Naive thymus-derived CD4-positive, alpha-beta T cell (primary cell): Measurements from ENCODE around the gene CETP. TPM values are rescaled to one million over a fixed set of nuclear protein-coding genes. Genes with fewer than 3 reads are reported as not detected.

ENCODE experiments used
- ATAC-seq: fragments of 150-1000 bp; cut with Tn5 transposase; 2 replicates; pipeline ENCODE4 v1.10.0; 2021; ENCODE audit warnings: mild to moderate bottlenecking, moderate library complexity
- CTCF ChIA-PET: fragments of 350-600 bp; sonication (Branson Sonifier 250); formaldehyde crosslinking; loops from one replicate; lab custom pipeline; 2021; ENCODE audit warnings: antibody characterized with exemption; lab: Charles Lee
- POLR2A ChIA-PET: fragments of 350-600 bp; sonication (Branson Sonifier 250); formaldehyde crosslinking; loops from one replicate; lab custom pipeline; 2021; ENCODE audit warnings: antibody characterized with exemption, inconsistent platforms; lab: Charles Lee
- DNase-seq, 9 donors: peaks; one replicate each; pipeline versions ENCODE4 v3.0.0 to v3.0.0-alpha.2; 2020 to 2022; ENCODE audit warnings: mixed read lengths in 1 of 9
- H3K27ac ChIP-seq: one replicate; pipeline ENCODE4 v1.7.0; 2013; ENCODE audit warnings: mild to moderate bottlenecking, low read depth, low read length, moderate library complexity
- H3K27me3 ChIP-seq, 2 donors: one replicate each; pipeline ENCODE4 v1.7.0; 2013; ENCODE audit warnings: low read length in 2 of 2, mild to moderate bottlenecking in 2 of 2, moderate library complexity in 2 of 2; ENCODE audit not compliant: control insufficient read depth in 2 of 2, insufficient read depth in 2 of 2
- H3K36me3 ChIP-seq, 3 experiments: 1 replicate in 2 of 3; 2 replicates in 1 of 3; pipeline ENCODE4 v1.7.0; 2013; ENCODE audit warnings: low read length in 3 of 3, mild to moderate bottlenecking in 3 of 3, moderate library complexity in 1 of 3; ENCODE audit not compliant: insufficient read depth in 3 of 3, control insufficient read depth in 2 of 3
- H3K4me1 ChIP-seq, 2 donors: one replicate each; pipeline ENCODE4 v1.7.0; 2013; ENCODE audit warnings: low read length in 2 of 2, mild to moderate bottlenecking in 2 of 2, moderate library complexity in 1 of 2; ENCODE audit not compliant: control insufficient read depth in 2 of 2, insufficient read depth in 2 of 2
- H3K4me3 ChIP-seq: 2 replicates; pipeline ENCODE4 v1.7.0; 2013; ENCODE audit warnings: mild to moderate bottlenecking, low read length
- H3K9me3 ChIP-seq, 3 experiments: 1 replicate in 2 of 3; 2 replicates in 1 of 3; pipeline ENCODE4 v1.7.0; 2013; ENCODE audit warnings: low read length in 3 of 3; ENCODE audit not compliant: control insufficient read depth in 2 of 3
- H3K27ac Mint-ChIP-seq, 9 donors: one replicate each; pipeline ENCODE4 v1.8.0; 2020 to 2022; ENCODE audit warnings: mixed read lengths in 9 of 9, mild to moderate bottlenecking in 8 of 9, moderate library complexity in 5 of 9, inconsistent platforms in 2 of 9
- H3K27me3 Mint-ChIP-seq, 5 donors: one replicate each; pipeline ENCODE4 v1.8.0; 2021 to 2022; ENCODE audit warnings: mixed read lengths in 5 of 5, mild to moderate bottlenecking in 1 of 5
- H3K36me3 Mint-ChIP-seq, 5 donors: one replicate each; pipeline ENCODE4 v1.8.0; 2020 to 2022; ENCODE audit warnings: mixed read lengths in 5 of 5, mild to moderate bottlenecking in 3 of 5, inconsistent platforms in 1 of 5
- H3K4me1 Mint-ChIP-seq, 7 donors: one replicate each; pipeline ENCODE4 v1.8.0; 2020 to 2022; ENCODE audit warnings: mixed read lengths in 7 of 7, mild to moderate bottlenecking in 3 of 7, inconsistent platforms in 1 of 7
- H3K4me3 Mint-ChIP-seq, 10 donors: one replicate each; pipeline ENCODE4 v1.8.0; 2020 to 2022; ENCODE audit warnings: mild to moderate bottlenecking in 10 of 10, mixed read lengths in 10 of 10, moderate library complexity in 6 of 10, inconsistent platforms in 2 of 10
- H3K9me3 Mint-ChIP-seq, 11 donors: one replicate each; pipeline ENCODE4 v1.8.0; 2020 to 2022; ENCODE audit warnings: mixed read lengths in 11 of 11, mild to moderate bottlenecking in 4 of 11, inconsistent platforms in 1 of 11, moderate library complexity in 1 of 11
- intact Hi-C, 2 donors: fragments of 100-400 bp; cut with micrococcal nuclease; formaldehyde crosslinking; loops; one replicate each; pipeline ENCODE4 v1.15.1; 2023
- polyA plus RNA-seq, 2 donors: library from polyadenylated mRNA; unstranded; fragments of 300-500 nt; fragmentation: Illumina TruSeq; gene quantifications; one replicate each; pipeline ENCODE4 v1.2.3, GENCODE V29; 2021
- total RNA-seq, 6 experiments: library from RNA in 5 of 6; stranded (reverse) in 5 of 6; gene quantifications; 1 replicate in 5 of 6; 2 replicates in 1 of 6; pipeline ENCODE4 v1.2.3 and lab custom pipeline; 2021 to 2026

Gene CETP
- total RNA-seq, result not detected
- polyA plus RNA-seq, result under 1 TPM; 0.17 to 0.25 TPM
- total RNA-seq (lab: John Stamatoyannopoulos, UW), result not detected

- Mint-ChIP-seq H3K4me3 (no peak within 1 kb of the TSS), H3K27ac (no peak within 1 kb of the TSS), H3K9me3 (peaks cover 0 to 2% (median 0%) of the 10 kb centered on the region in 11 donors), H3K27me3 (peaks cover 0 to 8% (median 0%) of the 10 kb centered on the region in 5 donors), H3K4me1 (peaks cover 17 to 27% (median 24%) of the 10 kb centered on the region in 7 donors), H3K36me3 (no peaks in the 10 kb centered on the region)
- Histone ChIP-seq H3K27ac (no peak within 1 kb of the TSS), H3K9me3 (no peaks in the 10 kb centered on the region), H3K27me3 (no peaks in the 10 kb centered on the region), H3K4me1 (peaks cover 7 to 19% of the 10 kb centered on the region in 2 donors), H3K36me3 (no peaks in the 10 kb centered on the region), H3K4me3 (no peak within 1 kb of the TSS)
- CTCF ChIA-PET, result interaction anchor here (0.5 to 1.2 kb wide), 3 partner anchors 58 to 79 kb away, joined by 3 to 5 read pairs (median 4); no protein-coding TSS in a partner anchor
- no peak for DNase-seq
- ATAC-seq, result no peak
- POLR2A ChIA-PET, result no interaction called here
- intact Hi-C loops, result no loop called here
Observed at GRCh38 chr16:56961851-56962281, at the start of gene CETP. TSS of gene CETP (plus strand) at chr16:56961950. CDS start at chr16:56961980, 30 bp downstream.

- H3K27me3 ChIP-seq, result no peaks in the 10 kb centered on the region
- H3K27ac ChIP-seq, result no peak overlapping the region
- ATAC-seq (no peak), DNase-seq (no peak)
- H3K9me3 ChIP-seq, result no peaks in the 10 kb centered on the region
- H3K9me3 Mint-ChIP-seq, result peaks cover 0 to 1% (median 0%) of the 10 kb centered on the region in 11 donors
- intact Hi-C loops, result no loop called here
- H3K27me3 Mint-ChIP-seq, result peaks cover 0 to 17% (median 0%) of the 10 kb centered on the region in 5 donors
- H3K4me1 ChIP-seq, result peaks cover 14 to 24% of the 10 kb centered on the region in 2 donors
- H3K4me3 ChIP-seq, result no peak overlapping the region
- no peak overlapping the region for H3K4me3 Mint-ChIP-seq
- ChIA-PET CTCF (no interaction called here), POLR2A (interaction anchor here (1.0 kb wide), 1 partner anchor 20 kb away, joined by 3 read pairs; no protein-coding TSS in a partner anchor)
- H3K4me1 Mint-ChIP-seq, result peaks cover 17 to 48% (median 32%) of the 10 kb centered on the region in 7 donors
- no peaks in the 10 kb centered on the region for H3K36me3 ChIP-seq
- H3K27ac Mint-ChIP-seq, result peak overlapping the region in 1 of 9 donors; percentile 12
- H3K36me3 Mint-ChIP-seq, result peaks cover 0 to 3% (median 0%) of the 10 kb centered on the region in 5 donors
Observed at GRCh38 chr16:56912746-56913708, 48.7 kb upstream of the CETP start.

GRCh38 chr16:56914896-56915295, 46.9 kb upstream of the CETP start:
- Histone ChIP-seq H3K4me3 (no peak overlapping the region), H3K4me1 (peaks cover 14 to 24% of the 10 kb centered on the region in 2 donors), H3K36me3 (no peaks in the 10 kb centered on the region), H3K27me3 (no peaks in the 10 kb centered on the region), H3K9me3 (no peaks in the 10 kb centered on the region), H3K27ac (no peak overlapping the region)
- intact Hi-C loops, result no loop called here
- POLR2A ChIA-PET, result interaction anchor here (1.1 kb wide), 1 partner anchor 17 kb away, joined by 5 read pairs; the partner anchor contains the start of gene HERPUD1
- H3K27ac Mint-ChIP-seq, result no peak overlapping the region
- peaks cover 0 to 17% (median 0%) of the 10 kb centered on the region in 5 donors for H3K27me3 Mint-ChIP-seq
- ATAC-seq, result no peak
- DNase-seq, result no peak
- peaks cover 20 to 59% (median 35%) of the 10 kb centered on the region in 7 donors for H3K4me1 Mint-ChIP-seq
- CTCF ChIA-PET, result no interaction called here
- H3K9me3 Mint-ChIP-seq, result peaks cover 0 to 1% (median 0%) of the 10 kb centered on the region in 11 donors
- peaks cover 0 to 8% (median 0%) of the 10 kb centered on the region in 5 donors for H3K36me3 Mint-ChIP-seq
- H3K4me3 Mint-ChIP-seq, result no peak overlapping the region

- CTCF ChIA-PET, result no interaction called here
- peak overlapping the region in 1 of 9 donors; percentile 63 for H3K27ac Mint-ChIP-seq
- DNase-seq, result no peak
Observed at GRCh38 chr16:56915336-56916119, 46.2 kb upstream of the CETP start.

GRCh38 chr16:56916571-56917403, 45.0 kb upstream of the CETP start:
- intact Hi-C loops, result loop anchor here in 1 of 2 donors (1.0 kb wide), 1 partner anchor 15 kb away; no protein-coding TSS in a partner anchor
- CTCF ChIA-PET, result no interaction called here
- H3K27ac Mint-ChIP-seq, result peak overlapping the region; percentile 11 to 88 (median 74)

More at GRCh38 chr16:56915336-56916119, 46.2 kb upstream of the CETP start:
- H3K27me3 Mint-ChIP-seq, result peaks cover 0 to 17% (median 0%) of the 10 kb centered on the region in 5 donors
- no peaks in the 10 kb centered on the region for H3K9me3 ChIP-seq
- no peak overlapping the region for H3K4me3 ChIP-seq
- ATAC-seq, result no peak
- no peak overlapping the region for H3K27ac ChIP-seq
- no peaks in the 10 kb centered on the region for H3K27me3 ChIP-seq
- peaks cover 20 to 60% (median 32%) of the 10 kb centered on the region in 7 donors for H3K4me1 Mint-ChIP-seq
- intact Hi-C loops, result no loop called here
- H3K4me3 Mint-ChIP-seq, result no peak overlapping the region
- POLR2A ChIA-PET, result no interaction called here
- H3K9me3 Mint-ChIP-seq, result peaks cover 0 to 1% (median 0%) of the 10 kb centered on the region in 11 donors
- peaks cover 14 to 22% of the 10 kb centered on the region in 2 donors for H3K4me1 ChIP-seq
- H3K36me3 ChIP-seq, result no peaks in the 10 kb centered on the region
- H3K36me3 Mint-ChIP-seq, result peaks cover 0 to 9% (median 0%) of the 10 kb centered on the region in 5 donors

More at GRCh38 chr16:56916571-56917403, 45.0 kb upstream of the CETP start:
- H3K9me3 ChIP-seq, result no peaks in the 10 kb centered on the region
- DNase-seq, result peak in 4 of 9 donors; percentile 18 to 39 (median 25)
- peaks cover 14 to 15% of the 10 kb centered on the region in 2 donors for H3K4me1 ChIP-seq
- peaks cover 18 to 51% (median 20%) of the 10 kb centered on the region in 7 donors for H3K4me1 Mint-ChIP-seq
- H3K36me3 Mint-ChIP-seq, result peaks cover 0 to 9% (median 0%) of the 10 kb centered on the region in 5 donors
- H3K36me3 ChIP-seq, result no peaks in the 10 kb centered on the region
- peaks cover 0 to 1% (median 0%) of the 10 kb centered on the region in 11 donors for H3K9me3 Mint-ChIP-seq
- POLR2A ChIA-PET, result interaction anchor here (6.3 kb wide), 1 partner anchor 14 kb away, joined by 38 read pairs; the partner anchor contains the start of gene HERPUD1
- H3K4me3 ChIP-seq, result peak overlapping the region; percentile 15
- no peaks in the 10 kb centered on the region for H3K27me3 ChIP-seq
- peak overlapping the region in 9 of 10 donors; percentile 34 to 74 (median 45) for H3K4me3 Mint-ChIP-seq
- H3K27ac ChIP-seq, result peak overlapping the region; percentile 31
- H3K27me3 Mint-ChIP-seq, result peaks cover 0 to 17% (median 0%) of the 10 kb centered on the region in 5 donors
- ATAC-seq, result peak; percentile 79
